Medulla oblongata (tissue), 1 donor: Measurements from ENCODE around the gene PAK1.

Experiments
- DNase-seq: peaks from one replicate; pipeline ENCODE4 v3.0.0-alpha.2; 2015; ENCODE audit errors: extremely low spot score

PAK1 gene

DNA sequence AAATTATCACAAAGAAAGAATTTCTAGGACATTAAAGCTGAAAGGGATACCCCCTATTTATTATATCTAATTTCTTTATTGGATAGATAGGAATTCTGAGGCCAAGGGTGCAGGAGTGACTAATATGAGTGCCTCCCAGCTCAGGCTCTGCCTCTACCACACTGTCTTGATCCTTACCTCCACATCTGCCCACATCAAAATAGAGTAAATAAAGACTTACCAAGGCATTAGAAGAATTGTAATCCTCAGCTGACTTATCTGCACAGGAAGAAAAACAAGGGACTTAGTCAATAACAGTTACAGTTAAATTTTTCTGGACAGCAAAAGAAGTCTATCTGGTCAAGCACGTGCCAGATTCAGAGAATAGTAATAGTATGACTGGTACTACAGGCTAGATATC, 99.8 kb downstream of the PAK1 start:
- no peak for DNase-seq

DNA sequence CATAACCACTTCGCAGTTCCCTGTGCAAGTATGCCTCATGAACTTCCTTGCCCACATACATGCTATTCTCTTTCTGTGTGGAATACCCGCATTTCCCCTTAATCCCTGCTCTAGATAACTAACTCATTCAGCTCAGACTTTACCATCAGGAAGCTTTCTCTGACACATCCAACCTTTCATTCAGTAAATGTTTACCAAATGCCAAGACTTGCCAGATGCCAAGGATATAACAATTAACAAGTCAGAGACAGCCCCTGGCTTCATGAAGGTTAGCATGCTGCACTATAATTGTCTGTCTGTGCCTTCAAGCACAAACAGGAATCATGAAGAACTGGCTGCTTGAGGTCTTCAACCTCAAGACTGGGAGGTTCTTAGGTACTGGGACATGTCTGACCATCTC, 101.2 kb downstream of the PAK1 start:
- DNase-seq = no peak

DNA sequence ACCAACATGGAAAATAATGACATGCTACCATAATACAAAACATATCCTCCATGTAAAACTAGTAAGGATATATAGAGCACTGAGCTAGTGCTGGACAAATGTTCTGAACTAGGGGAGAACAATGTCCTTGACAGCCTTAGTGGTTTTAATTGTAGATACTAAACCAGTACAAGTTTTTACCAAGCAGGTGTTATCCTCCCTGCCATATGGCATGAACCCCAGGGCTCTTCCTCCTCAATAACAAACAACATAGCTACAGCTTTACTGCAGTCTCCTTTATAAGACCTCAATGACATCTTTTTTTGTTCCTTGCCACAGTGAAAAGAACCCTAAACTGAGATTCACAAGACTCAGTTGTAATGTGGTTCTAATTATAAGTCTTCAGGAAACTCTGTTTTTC, 102.2 kb downstream of the PAK1 start:
- no peak for DNase-seq

DNA sequence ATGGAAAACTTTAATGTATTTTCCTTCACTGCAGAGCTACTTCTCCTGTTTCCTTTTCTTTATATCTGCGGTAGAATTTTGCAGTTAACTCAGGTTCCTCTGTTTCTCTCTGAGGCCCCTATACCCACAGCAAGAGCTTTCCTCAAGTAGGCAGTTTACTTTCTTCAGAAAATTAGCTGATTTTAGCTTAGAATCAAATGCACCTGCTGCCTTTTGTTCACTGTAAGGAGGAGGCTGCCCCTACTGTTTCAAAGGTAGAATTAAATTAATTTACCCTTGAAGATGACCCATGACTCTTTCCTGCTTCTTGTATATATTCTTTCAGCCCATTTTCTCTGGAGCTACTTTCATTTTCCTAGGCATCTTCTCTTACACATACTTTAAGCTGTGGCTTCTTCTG, 103.7 kb downstream of the PAK1 start:
- DNase-seq = no peak

DNA sequence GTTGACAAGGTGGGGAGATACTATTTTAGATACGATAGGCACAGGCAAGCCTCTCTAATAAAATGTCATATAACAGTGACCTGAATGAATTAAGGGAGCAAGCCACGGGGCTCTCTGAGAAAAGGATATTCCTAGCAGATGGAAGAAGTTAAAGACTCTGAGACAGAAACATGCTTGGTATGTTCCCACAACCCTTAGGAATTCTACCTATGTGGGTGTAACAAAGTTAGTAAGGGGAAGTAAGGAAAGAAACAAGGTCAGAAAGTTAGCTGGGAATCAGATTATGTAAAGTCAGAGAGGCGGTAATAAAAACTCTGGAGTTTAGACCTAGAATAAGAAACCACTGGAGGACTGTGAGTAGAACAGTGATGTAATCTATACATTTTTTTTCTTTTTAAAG, 112.7 kb downstream of the PAK1 start:
- DNase-seq = no peak

DNA sequence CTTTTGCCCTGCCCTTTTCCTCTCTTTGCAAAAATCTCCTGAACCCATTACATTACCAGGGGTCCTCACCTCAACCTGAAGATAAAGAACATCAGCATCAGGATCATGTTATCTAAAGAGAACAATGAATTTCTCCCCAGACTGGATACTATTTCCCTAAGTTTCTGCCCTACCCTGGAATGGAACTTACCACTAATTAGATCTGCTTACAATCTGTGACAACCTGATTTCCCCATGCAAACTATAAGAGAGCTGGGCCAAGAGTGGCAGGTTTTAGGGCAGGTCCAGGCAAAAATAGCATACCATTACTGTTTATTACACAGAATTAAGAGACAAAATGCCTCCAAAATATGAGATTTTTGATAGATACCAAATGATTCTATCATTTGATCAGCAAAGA, 114.4 kb downstream of the PAK1 start:
- DNase-seq = no peak

DNA sequence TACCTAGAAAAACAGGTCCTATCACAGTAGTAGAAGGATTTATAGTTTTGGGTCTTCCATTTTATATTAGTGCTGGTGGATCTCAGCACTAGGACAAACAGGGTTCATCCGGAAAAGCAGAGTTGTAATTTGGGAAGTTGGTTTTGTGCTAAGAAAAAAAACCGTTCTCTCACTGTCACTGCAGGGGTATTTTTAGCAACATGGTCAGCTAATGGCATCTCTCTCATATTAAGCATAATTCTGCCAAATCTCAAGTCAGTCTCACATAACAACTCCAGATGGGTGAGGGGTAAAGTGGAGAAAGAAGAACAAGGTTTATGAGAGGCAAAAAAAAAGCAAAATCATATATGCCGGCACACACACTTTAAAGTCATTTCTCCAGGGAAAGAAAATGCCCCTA, 120.8 kb downstream of the PAK1 start:
- DNase-seq = peak; percentile 19

DNA sequence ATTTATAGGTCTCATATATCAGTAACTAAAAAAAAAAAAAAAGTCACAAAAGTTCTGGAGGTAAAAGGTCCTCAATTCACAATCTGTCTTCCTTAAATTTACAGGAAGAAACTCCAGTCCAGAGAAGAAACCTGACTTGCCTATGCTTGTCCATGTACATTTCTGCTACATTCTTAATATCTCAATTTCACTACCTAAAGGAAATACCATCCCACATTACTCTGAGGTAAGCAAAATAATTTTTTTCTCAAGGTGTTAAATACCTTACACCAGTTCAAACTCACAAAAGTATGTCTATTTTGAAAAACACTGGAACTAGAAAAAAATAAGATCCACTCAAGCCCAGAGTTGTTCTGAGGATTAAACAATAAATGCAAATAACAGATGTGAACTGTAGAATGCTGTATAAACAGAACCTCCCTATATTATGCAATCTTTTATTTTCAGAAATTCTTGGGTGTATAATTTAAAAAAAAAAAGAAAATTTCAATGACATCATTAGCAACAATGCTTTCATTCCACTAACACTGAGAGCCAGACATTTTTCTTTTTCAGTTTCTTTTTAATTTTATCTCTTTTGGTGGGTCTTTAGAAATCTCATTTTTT, 122.5 kb downstream of the PAK1 start:
- DNase-seq = no peak

DNA sequence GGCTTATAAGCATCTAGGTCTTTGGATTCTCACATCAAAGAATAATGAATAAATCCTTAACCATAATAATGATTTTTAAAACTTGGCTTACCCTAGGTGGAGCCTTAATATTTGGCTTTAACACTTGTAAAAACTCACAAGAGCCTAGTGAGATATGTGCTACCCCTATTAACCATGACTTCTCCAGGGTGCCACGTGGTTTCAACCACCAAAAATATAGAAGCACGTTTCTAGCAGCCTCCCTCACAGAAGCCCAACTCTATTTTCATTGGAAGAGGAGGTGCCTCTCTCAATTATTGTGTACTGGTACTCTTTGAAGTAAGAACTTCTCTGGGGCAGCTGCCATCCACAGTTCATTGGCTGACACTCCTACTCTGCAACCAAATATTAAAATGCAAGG, 125.9 kb downstream of the PAK1 start:
- DNase-seq = no peak

DNA sequence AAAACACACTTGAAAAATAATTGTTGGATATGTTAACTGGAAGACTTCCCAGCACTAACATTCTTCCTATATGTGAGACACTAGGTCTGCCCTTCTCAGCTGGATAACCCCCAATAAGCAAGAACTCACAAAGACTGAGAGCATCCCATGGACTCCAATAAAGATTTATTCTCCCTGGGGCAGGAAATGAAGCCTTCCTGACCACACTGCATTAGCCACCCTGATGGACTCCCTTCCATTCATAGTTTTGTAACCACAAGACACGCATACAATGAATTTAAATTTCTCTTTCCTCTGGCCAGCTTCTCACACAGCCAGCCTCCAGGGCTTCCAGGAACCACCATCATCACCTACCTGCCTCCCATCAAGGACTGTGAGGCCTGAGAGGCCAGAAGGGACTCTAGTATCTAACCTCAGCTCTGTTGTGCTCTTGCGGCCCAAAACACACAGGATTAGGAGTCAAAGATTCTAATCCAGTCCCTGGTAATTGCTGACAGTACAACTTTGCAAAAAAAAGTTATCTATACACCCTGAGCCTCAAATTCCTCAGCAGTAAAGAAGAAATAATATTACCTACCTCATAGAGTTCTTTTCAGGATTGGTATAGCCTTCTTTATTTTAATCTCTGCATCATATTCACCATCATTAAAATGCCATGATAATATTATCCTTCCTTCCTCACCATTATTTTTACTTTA, 126.8 kb downstream of the PAK1 start:
- no peak for DNase-seq

DNA sequence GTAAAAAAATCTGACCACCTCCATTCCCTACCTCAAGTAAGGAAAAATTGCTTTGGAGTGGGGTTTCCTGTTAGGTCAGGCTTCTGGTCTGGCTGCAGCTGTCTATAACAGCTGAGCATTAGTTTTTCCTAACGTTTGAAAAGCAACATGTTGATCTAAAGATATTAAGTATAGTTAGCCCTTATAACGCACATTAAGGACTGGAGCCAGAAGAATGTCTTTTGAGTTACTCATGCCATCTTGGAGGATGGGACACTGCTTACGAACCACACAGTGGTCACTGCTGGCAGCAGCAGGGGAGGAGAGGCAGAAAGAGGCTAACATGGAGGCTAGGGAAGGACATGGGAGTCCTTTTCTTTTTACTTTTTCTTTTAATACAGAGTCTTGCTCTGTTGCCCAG, 128.3 kb downstream of the PAK1 start:
- DNase-seq = no peak

DNA sequence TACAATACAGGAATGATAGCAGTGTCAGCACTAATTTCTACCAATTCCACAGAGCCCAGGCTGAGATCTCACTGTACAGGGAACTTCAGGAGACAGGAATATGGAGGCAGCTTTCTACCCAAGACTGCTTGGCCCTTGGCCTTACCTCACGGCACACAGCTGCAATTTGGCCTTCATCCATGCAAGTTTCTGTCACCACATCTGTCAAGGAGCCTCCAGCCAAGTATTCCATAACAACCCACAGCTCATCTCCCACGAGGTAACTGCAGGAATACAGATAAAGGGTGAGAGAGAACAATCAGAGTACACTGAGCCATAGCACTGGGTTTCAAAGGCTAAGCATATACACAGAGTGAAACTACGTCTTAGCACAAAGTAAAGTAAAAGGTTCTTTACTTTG, 133.4 kb downstream of the PAK1 start:
- no peak for DNase-seq

DNA sequence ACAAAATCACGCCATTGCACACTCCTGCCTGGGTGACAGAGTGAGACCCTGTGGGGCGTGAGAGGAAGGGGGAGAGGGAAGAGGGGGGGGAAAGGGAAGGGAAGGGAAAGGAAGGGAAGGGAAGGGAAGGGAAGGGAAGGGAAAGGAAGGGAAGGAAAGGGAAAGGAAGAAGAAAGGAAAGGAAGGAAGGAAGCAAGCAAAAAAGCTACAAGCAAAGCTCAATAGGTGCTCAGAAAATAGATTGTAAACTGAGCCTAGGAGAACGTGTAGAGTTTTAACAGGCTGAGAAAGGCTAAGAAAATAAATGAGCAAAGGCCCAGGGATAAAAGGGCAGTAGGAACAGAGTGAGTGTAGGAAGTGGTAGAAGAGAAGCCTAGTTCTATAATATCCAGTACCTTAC, 141.6 kb downstream of the PAK1 start:
- no peak for DNase-seq

DNA sequence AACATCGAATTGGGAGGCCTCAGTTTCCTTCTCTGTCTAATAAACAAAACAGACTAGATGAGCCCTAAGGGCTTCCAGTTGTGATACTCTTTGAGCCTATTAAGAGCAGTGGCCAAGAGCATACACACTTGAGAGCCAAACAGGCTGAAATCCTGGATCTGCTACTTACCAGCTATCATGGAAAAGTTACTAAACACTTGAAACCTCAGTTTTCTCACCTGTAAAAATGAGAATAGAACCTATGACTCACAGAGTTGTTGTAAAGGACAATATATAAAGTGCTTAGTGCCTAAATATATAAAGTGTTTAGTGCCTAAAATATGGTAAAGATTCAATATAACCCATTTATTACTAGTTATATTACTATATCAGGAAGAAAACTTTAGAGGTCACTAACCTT, 148.7 kb downstream of the PAK1 start:
- no peak for DNase-seq

DNA sequence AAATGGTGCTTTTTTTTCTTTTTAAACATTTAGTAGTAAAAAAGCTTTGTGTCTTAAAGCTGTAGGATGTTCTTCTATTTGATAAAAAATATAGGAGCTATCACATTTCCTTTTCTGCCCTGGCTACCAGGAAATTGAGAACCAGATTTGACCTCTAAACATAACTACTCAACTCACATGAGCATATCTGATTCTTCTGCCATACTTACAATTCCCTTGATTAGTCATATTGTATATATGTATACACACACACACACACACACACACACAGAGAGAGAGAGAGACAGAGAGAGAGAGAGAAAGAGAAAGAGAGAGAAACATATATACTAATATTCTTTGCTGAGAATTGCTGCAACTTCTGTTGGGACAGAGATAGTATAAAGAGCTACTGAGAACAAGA, 149.4 kb downstream of the PAK1 start:
- no peak for DNase-seq

DNA sequence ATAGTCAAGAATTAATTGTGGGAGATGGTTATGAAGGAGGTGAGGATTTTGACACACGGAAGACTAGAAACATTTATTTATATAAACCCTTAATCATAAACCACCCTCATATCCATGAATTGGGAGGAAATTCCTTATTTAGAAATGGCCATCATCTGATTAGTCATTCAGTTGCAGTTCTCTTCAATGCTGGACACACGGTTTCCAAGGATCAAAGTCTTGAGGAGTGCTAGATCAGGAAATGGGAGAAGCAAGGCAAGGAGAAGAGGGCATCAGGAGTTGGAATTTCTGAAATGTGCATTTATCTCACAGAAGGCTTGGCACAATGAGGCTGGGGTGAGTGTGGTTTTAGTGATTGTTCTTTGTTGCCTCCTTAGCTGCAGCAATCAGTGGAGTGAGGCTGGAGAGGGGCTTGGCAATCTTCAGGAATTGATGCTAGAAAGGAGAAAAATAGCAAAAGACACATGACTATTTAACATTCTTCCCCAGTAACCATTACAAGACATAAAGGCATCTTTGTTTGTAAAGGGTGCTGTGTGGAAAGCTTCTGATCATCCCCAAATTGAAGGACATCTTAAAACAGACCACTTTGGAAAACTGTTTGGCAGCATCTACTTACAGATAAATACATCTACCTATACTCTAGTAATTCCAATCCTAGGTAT, 150.8 kb downstream of the PAK1 start:
- DNase-seq = peak; percentile 34

DNA sequence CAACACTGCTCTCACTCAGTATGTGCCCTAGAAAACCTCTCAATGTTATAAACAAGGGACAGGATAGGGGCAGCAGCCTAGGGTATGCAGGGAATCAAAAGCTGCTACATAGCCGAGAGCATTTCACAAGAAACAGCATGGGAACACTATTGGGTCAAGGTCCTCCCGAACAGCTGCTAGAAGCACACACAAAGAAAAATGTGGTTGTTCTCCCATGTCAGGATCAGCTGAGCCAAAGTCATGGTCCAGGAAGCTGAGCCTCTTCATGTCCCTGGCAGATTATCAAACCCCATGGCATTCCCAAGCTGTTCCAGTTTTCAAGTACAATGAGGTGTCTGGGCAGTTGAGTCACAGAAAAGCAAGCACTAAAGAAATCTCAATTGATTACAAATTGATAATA, 151.4 kb downstream of the PAK1 start:
- peak; percentile 65 for DNase-seq

DNA sequence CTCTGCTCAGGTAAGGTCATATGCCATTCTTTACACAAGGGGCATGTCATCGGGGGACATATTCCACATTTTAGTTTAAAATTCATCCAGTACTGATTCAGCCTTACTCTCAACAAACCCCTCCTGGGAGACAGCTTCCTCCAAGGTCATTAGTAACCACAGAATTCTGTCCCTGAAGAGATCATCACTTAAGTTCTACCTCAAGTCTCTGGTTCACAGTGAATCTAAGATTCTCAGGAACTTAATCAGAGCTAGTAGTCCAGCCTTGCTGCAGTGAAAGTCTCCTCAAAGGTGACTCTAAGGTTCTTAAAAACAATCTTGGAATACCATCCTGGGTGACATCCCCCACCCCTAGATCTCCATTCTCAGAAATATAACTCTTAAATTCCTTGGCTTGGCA, 153.5 kb downstream of the PAK1 start:
- no peak for DNase-seq

DNA sequence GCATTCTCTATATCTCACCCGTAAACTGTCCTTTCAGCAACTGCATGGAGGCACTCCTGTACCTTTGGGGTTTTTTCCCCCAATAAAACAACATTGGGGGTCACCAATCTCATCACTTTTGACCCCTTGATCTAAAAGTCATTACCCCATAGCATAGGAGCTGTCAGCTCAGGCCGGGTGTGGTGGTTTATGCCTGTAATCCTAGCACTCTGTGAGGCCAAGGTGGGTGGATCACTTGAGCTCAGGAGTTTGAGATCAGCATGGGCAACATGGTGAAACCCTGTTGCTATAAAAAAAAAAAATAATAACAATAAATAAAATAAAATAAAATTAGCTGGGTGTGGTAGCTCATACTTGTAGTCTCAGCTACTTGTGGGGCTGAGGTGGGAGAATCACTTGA, 155.3 kb downstream of the PAK1 start:
- DNase-seq = no peak

DNA sequence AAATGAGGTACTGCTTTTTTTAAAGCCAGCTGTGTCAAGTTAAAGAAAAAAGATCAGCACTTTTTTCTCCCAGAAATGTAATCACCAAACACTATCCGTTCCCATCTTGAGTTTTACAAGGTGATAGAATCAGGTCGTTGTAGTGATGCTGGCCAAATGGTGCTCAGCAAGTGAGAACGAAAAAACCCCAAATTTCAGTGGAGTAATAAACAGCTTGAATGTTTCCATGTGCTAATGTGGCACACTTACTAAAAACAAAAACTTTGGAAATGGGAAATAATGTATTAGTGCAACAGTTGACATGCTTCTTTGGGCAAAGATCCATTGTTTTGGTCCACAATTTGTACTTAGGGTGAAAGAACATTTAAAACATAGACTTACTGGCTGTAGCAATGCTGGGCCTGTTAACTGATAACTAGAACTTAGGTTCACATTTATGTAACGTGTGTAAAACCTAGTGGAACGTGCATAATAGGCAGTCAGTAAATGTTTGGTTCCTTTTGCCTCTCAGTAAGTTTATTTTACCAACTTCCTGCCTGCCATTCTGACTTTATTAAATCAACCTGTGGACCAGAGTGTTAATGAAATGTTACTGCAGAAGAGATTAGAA, 157.1 kb downstream of the PAK1 start:
- no peak for DNase-seq

DNA sequence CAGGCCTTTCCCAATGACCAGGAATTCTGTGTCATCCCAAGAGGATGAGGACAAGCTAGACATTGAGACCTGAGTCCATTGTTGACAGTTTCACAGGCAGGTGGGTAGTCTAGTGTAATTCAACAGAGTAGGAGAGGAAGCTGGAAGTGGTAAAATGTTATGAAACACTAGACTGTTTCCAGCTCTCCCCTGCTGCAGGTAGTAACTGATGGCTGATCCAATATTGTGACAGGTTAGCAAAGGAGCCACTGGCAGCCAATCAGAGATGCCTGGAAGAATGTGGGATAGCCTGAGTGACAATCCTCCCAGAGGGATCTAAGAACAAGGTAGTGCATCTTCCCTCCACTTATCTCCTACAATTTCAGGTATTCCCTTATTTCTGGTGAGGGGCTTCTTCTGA, 161.8 kb downstream of the PAK1 start:
- DNase-seq = no peak

DNA sequence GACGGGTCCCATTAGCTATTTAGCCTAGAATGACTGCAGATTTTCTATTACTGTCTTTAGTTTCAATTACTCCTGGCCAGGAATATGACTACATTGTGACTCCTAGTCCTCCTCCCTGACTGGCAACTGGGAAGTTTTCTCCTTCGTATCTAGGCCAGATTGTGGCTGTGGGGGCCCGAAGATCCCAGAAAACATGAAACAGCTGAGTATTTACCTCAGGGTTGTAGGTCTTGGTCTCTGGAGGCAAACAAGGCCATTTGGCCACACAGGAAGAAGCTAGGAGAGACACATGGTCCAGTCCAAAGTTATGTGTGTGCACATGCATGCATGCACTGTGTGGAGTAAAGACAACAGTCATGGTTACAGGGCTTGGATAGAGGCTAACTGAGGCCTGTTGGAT, 162.2 kb downstream of the PAK1 start:
- DNase-seq = no peak

DNA sequence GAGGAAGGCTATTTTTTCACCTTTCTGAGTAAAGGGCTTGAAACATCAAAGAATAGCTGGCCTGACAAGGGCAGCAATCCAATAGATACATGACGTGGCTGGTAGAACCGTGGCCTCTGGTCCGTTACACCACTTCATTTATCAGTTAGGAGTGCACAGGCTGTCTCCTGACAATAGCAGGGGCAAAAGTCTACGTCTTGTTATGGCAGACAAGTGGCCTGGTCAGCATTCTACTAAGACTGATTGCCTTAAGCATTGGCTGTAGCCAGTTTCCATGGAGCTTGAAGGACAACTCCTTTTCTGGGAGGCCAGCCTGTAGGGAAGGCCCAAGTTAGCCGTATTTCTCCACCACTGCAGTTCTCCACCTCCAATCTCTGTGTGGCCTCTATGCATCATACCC, 163.2 kb downstream of the PAK1 start:
- DNase-seq = no peak
